GM21381 (cell line): ENCODE results near the gene RFX7.

Experiments used
- ATAC-seq: cut with Tn5 transposase; IDR thresholded peaks from one replicate; pipeline ENCODE4 v1.9.1; 2021; ENCODE audit warnings: mild to moderate bottlenecking, moderate library complexity; ENCODE audit not compliant: unreplicated experiment

RFX7 gene

DNA sequence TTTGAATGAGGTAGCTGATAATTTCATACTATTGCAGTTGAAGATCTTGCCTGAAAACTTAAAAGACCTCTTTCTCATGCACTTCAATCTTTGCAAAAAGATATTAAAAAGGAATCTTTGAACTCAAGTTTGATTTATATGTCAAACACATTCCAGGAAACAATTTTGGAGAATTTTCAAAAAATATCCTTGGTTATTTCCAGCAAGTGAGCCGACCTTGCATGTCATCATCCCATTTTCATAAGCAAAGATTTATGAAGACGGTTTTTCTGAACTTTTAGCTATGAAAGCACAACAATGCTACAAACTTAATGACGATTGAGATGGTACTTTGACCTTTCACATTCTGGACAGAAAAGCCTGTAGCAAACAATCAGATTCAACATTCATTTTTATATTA, 95.6 kb downstream of the RFX7 start:
- no peak for ATAC-seq

DNA sequence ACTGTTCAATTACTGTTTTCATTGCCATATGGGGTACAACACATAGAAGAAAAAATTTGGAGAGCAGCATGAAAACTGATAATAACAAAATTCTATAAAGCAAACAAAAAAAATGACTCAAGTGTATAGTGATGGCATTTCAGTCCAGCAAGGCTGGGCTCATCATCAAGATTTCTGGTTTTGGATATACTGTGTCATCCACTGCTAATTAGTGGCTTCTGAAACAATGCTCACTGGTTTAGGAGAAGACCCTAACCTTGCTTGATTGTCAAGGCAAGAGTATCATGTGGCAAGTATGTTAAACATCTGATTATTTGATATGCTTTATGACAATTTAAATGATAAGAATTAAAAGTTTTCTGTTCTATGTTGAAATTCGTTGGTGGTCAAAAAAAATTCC, 96.9 kb downstream of the RFX7 start:
- ATAC-seq, result no peak

DNA sequence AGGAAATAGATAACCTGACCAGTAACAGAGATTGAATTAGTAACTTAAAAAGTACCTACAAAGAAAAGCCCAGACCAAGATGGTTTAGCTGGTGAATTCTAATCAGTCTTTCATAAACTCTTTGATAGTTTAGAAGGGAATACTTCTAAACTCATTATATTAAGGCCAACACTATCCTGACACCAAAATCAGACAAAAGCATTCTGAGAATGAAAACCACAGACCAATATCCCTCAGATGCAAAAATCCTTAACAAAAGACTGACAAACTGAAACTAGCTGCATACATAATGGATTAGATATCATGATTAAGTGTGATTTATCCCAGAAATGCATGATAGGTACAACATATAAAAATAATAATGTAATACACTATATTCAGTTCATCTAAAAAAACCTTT, 115.6 kb downstream of the RFX7 start:
- ATAC-seq, result no peak

DNA sequence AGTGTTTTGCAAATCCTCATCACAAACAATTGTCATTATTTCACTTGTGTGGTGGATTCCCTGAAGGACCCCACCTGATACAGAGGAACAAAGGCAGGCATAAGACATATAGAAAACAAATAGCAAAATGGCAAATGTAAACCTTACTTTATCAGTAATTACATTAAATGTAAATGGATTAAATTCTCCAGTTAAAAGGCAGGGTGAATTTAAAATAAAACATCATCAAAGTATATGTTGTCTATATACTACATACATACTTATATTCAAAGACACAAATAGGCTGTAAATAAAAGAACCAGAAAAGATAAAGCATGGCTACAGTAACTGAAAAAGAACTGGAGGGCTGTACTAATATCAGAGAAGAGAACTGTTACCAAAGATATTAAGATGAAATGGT, 117.3 kb downstream of the RFX7 start:
- no peak for ATAC-seq

DNA sequence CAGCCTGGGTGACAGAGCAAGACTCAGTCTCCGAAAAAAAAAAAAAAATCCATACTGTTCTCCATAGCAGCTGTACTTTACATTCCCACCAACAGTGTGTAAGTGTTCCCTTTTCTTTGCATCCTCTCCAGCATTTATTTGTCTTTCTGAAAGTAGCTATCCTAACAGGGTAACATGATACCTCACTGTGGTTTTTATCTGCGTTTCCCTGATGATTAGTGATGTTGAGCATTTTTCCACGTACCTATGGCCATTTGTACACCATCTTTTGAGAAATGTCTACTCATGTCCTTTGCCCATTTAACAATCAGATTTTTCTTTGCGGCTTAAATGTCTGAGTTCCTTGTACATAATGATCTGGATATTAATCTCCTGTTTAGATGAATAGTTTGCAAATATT, 119.3 kb downstream of the RFX7 start:
- ATAC-seq, result no peak

DNA sequence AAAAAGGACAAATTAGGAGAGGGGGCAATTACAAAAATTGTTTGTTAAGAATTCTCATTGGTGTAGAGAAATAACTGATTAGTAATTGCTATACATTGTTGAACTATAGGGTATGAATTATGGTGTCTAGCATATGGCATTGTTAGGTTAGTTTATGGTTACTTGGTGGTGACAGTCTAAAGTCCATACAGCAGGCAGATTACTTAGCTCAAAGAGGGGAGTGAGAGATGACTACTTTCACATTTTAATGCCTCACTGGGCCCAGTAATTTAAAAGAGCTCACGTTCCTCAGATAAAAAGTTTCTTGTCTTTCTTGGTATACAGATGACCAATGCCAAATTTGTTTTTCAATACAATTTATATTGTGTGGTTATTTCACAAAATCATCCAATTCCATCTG, 137.8 kb downstream of the RFX7 start:
- ATAC-seq, result no peak

DNA sequence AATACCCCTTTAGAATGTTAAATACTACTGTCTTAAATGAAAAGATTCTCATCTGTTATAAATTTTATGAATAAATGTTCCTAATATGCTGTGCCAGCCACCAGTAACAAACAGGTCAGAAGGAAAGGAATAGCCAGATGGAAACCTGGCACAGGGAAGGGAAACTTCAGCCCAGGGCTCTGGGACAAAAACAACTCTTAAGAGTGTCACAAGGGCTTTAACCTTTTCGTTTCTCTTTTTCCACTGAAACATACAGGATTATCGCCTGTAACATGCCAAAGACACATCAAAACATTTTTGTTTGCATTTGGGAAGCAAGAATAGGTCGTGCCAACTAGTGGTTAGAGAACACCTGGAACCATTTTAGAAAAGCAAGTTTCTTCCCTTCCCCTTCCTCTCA, 141.2 kb downstream of the RFX7 start:
- no peak for ATAC-seq

DNA sequence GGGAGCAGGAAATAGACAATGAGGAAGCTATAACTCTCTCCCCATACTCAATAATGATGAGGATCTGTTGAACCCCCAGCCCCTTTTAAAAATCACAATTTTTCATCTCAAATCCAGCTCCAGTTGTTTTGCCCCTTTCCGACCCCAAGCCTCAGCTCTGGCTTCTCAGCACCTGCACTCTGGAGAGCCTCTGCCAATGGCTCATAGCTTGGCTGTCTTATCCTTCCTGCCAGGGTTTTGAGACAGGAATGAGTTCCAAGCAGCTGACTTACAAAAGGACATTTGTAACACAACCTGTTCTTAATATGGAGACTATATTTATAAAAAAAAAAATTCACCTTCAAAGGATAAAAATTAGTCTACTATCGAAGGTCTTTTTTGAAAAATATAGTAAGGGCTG, 144.4 kb downstream of the RFX7 start:
- ATAC-seq, result no peak

DNA sequence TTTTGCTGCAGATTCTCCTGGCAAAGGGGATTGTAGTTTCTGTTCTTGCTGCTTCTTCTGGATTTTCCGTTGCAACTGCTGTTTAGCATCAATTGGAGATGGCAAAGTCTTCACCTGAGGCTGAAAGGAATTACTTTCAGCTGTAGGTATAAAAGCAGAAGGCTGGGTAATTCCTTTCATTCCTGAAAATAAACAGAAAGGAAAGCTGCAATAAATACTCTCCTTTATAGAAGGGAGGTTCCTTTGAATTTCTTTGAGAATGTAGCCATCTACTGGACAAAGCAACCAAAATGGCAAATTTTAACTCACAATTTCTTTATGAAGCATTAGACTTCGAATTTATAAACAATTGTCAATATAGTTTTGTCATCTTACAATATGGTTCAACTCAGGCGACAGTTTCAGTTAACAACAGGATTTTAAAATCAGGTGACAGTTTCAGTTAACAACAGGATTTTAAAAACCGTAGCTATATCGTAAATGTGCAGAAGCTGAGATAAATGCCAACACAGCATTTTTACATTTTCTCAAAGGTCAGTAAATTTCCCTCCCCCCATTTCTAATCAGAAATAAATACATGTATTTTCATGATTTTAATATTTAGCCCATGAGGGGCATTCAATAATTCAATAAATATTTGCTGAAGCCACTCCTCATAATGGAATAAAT, 145.3 kb downstream of the RFX7 start:
- ATAC-seq, result no peak

DNA sequence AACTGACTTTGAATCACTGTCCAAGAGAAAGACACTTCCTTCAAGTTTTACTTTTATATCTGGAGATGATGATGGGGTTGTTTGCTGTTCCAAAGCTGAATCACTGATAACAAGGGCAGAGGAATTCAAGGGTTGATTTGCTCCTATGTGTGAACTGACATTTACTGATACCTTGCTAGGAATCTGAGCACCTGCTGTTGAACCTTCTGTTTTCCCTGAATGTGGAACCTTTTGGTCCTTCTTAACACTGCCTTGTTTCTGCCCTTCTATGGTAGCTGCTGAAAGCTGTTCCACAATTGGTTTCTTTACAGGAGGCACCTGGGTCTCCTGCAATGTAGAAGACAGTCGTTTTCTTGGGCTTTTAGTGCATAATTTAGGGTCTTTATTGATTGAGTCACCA, 148.3 kb downstream of the RFX7 start:
- no peak for ATAC-seq

DNA sequence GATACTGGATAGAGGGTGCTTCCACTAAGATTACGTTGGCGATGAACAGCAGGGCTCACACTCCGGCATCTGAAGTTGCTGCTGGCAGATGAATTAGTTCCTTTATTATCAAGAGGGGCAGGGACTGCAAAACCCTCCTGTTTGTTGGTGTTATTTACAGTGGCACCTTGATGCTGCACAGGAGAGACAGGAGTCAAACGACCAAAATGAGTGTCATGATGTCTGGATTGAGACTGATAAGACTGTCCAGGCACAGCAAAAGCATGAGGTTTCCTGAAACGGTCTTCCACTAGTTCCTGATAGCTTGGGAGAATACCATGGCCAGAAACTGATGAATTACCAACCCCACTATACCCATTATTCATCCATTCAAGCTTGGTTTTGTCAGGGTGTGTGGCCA, 149.5 kb downstream of the RFX7 start:
- ATAC-seq, result no peak

DNA sequence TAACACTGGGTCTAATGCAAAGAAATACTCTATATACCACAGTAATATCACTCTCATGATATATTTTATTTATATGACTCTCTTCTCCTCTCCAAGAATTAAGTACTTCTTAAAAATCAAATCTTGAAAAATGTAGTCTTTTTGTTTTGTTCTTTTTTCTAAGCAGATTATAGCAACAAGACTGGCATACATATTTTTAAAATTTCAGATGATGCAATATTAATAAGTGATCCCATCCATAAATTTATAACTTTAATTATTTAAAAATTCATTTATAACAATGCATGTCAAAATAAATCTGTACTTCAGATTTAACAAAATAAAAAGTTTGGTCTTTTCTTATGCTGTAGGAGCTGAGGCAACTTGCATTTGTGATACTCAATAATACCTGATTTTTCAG, 155.3 kb downstream of the RFX7 start:
- ATAC-seq, result no peak

DNA sequence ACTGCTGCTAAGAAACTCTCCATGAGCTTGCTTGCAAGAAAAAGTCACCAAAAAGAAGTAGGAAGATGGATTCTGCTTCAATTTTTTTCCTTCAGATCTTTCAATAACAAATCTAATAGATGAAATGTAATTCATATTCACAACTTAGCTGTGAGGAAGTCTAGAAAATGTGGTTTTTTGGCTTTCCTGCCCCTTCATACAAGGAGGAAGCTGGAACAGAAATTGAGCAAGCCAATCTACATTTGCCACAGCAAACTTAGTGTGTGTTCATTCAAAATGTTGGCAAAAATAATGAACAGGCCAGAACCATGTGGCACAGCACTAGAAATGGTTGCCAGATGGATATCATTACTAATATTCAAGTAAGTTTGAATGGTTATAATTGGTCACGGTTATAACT, 157.1 kb downstream of the RFX7 start:
- ATAC-seq, result no peak

DNA sequence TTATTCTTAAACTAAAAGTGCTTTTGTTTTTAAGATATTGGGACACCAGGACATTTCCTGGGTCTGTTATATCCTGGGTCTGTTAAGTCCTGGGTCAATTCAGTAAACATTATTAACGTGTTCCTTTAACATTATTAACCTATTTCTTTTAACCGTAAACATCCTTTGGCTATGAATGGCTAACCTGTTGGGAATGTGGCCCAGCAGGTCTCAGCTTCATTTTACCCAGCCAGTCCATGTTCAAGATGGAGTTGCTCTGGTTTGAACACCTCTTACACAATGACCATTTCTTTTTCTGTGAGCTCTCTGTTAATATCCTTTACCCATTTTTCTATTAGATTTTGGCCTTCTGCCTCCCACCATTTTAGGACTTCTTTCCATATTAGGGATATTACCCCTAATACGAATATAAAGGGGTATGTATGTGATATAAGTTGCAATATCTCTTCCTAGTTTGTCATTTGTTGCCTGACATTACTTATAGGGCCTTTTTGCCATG, 161.4 kb downstream of the RFX7 start:
- no peak for ATAC-seq

DNA sequence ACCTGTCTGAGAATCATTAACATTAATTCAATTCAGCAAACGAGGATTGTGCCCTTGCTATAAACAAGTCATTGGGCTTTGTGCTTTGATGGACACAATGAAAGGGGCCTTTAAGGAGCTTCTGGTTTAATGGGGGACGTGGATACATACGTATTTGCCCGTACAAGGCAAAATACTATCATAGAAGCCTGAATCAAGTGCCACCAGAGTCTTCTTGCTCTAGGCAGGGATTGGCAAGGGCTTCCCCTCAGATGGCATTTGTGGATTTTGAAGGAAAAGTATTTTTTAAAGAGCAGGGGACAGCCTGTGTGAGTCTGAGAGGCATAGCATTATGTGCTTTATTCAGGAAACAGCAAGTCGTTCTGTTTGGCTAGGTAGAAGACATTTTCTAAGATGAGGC, 166.6 kb downstream of the RFX7 start:
- no peak for ATAC-seq

DNA sequence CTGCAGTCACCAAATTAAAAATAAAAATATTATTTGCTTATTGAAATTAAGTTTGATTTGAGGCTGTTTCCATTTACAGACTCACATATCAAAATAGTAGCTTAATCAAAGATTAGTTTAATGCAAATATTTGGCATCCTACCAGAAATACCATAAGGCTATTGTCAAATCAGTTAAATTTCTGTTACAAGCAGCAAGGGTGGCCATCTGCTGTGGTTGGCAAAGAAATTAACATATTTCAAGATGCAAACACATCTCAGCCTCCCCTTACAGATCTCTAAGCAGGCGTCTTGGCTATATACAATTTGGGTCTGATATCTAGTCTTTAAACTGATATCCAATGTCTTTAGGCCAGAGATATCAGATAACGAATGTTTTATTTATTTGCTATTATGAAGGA, 167.0 kb downstream of the RFX7 start:
- ATAC-seq, result no peak

DNA sequence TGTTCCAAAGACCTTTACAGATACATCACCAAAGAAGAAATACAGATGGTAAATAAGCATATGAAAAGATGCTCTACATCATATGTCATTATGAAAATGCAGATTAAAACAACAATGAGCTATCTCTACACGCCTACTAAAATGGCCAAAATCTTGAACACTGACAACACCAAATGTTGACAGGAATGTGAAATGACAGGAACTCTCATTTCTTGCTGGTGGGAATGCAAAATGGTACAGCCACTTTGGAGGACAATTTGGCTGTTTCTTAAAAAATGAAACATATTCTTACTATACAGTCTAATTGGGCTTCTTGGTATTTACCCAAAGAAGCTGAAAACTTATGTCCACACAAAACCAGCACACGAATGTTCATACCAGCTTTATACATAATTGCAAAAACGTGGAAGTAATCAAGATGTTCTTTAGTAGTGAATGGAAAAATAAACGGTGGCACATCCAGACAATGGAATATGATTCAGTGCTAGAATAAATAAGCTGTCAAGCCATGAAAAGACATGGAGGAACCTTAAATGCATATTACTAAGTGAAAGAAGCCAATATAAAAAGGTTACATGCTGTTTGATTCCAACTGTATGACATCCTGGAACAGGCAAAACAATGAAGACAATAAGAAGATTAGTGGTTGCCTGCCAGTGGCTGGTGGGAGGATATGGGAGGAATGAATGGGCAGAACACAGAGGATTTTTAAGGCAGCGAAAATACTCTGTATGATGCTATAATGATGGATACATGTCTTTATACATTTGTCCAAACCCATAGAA, 169.0 kb downstream of the RFX7 start:
- ATAC-seq, result no peak

DNA sequence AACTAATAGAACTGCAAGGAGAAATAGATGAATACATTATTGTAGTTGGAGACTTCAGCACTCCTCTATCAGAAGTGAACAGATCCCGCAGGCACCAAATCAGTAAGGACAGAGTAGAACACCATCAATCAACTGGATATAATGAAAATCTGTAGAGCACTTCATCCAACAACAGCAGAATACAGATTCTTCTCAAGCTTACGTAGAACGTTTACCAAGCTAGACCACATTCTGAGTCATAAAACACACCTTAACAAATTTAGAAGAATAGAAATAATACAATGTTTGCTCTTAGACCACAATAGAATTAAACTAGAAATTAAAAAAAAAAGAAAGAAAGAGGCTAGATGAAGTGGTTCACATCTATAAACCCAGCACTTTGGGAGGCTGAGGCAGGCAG, 179.5 kb downstream of the RFX7 start:
- no peak for ATAC-seq

DNA sequence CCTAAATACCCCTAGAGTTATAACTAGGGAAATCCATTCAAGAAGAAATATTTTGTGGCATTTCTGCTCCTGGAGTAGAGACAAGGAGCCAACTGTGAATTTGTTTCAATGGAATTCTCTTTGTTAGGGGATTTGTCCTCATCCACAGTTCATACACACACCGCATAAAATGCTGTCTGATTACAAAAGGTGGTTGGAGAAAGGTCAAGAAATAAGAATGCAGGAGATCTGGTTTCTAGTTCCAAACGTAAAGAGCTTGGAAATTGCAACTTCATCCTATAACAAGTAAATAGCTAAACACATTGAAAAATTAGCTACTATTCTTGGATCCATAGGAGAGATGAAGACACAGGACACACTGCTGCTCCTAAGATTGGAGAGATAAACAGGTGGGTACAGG, 184.0 kb downstream of the RFX7 start:
- no peak for ATAC-seq

DNA sequence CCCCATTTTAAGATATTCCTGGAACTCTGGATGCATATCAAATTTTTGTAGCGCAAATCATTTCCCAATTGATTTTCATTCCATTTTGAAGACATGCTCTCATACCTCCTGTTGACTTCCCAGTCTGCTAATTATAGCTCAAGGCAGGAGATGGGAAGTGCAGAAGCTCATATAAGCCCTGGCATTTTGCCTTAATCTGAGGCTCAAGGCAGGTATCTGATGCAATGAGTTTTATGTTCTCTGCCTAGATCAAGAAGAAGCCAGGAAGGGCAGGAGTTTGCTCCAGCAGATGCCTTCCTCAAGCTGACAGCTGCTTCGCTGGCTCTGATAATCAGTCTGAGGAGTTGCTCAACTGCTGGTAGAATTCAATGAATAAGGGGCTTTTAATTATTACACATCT, 184.7 kb downstream of the RFX7 start:
- ATAC-seq, result no peak

DNA sequence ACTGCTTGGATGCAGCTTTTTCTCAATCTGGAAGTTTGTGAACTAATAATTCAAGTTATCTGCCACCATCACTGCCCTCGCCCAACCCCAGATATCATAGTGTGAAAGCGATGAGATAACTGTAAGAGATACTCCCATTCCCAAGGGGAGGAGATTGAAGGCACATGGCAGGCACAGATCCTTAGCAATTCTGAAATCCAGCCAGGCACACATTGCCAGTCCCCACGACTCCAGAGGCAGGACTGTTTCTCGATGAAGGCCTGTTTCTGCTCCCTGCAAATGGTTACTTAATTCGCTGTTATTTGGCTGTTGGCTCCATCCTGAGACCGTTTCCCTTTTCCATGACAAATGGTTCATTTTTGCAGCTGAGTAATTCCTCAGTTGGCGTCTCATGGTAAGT, 187.1 kb downstream of the RFX7 start:
- no peak for ATAC-seq

DNA sequence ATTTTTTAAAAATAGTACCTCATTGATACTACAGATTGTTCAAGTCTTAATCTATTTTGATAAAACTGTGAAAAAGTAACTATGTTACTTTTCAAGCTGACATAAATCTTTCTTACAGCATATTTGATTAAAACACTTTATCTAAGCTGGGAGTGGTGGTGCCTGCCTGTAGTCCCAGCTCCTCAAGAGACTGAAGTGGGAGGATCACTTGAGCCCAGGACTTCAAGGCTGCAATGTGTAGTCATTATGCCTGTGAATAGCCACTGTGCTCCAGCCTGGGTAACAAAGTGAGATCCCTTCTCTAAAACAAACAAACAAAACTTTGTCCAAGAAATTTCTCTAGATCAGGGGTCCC, 190.7 kb downstream of the RFX7 start:
- no peak for ATAC-seq
